IPS DF 4.7 (cell line): Measurements from ENCODE around the gene TTC4.

Source experiments
- DNase-seq: peaks from one replicate; pipeline ENCODE4 v3.0.0-alpha.2; 2013; ENCODE audit warnings: low spot score; ENCODE audit errors: extremely low read depth

The TTC4 gene, protein sequence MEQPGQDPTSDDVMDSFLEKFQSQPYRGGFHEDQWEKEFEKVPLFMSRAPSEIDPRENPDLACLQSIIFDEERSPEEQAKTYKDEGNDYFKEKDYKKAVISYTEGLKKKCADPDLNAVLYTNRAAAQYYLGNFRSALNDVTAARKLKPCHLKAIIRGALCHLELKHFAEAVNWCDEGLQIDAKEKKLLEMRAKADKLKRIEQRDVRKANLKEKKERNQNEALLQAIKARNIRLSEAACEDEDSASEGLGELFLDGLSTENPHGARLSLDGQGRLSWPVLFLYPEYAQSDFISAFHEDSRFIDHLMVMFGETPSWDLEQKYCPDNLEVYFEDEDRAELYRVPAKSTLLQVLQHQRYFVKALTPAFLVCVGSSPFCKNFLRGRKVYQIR

DNA sequence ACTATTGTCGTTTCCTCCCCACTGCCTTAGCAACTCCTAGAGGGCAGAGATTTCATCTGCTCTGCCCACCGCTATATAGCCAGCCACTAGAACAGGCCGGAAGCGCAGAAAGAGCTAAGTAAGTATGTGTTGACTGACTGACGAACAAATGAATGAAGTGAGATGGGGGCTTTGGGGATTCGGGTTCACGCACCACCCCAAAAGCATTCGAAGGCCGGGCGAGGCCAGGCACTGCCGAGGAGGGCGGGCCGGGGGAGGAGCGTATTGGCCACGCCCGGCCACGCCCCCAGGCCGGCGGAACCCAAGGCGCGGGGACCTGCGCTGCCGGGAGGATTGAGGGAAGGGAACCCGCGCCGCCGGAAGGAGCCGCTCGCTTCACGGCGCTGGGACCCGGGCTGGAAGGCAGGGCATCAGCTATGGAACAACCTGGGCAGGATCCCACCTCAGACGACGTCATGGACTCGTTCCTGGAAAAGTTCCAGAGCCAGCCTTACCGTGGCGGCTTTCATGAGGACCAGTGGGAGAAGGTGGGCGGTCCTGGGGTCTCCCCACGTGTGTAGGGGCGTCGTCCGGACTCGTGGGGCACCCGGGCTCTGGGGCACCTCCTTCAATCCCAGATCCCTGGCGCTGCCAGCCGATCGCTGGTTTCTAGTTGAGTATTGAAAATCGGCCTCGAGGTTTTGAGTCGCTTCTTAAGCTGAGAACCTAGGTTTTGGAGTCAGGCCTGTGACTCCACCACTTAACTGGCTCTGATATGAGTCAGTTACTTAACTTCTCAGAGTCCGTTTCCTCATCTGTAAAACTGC is at the start of gene TTC4:
TTC4 (plus strand) TSS at position 369 of the 806 bp plus-strand sequence; CDS start at position 417, 48 bp downstream.
- peak; percentile 19 for DNase-seq

DNA sequence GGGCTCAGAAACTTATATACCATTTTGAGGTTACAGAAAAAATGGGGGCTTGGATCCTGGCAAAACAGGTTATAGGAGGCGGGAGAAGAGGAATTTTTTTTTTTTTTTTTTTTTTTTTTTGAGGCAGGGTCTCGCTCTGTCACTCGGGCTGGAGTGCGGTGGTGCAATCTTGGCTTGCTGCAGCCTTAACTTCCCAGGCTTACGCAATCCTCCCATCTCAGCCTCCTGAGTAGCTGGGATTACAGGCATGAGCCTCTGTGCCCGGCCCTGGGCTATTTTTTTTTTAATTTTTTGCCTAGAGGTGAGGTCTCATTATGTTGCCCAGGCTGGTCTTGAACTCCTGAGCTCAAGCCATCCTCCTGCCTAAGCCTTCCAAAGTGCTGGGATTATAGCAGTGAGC is 49.3 kb upstream of the TTC4 start:
- no peak for DNase-seq

DNA sequence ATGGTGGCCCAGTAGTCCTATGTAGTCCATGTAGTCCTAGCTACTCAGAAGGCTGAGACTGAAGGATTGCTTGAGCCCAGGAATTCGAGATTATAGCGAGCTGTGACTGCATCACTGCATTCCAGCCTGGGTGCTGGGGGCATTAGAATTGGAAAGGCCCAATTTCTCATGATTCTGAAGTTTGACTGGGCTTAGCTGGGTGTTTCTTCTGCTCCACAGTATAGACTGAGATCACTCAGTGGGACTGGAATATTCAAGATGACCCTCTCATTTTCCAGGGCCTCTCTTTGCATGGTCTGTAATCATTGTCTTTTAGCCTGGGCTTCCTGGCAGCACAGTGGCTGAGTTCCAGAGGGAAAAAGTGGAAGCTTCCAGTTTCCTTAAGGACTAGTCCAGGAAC is 47.9 kb upstream of the TTC4 start:
- DNase-seq: no peak

DNA sequence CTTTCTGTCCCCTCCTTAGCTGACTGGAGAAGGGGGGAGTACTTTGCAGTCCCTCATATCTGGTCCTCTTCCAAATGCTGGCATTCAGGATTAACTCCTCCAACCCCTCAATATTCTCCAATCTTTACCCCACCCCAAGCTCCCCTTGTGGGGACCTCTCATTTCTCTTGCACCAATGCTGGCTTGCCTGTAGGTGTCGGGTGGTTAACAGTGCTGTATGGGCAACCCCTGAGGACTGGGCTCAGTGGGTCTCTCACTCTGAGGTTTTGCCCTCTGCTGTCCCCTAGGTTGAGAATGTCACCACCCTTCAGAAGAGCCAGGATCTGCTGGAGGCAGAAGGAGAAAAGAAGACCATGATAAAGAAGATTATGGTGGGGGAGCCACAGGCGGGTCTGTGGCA is 47.1 kb upstream of the TTC4 start:
- no peak for DNase-seq

DNA sequence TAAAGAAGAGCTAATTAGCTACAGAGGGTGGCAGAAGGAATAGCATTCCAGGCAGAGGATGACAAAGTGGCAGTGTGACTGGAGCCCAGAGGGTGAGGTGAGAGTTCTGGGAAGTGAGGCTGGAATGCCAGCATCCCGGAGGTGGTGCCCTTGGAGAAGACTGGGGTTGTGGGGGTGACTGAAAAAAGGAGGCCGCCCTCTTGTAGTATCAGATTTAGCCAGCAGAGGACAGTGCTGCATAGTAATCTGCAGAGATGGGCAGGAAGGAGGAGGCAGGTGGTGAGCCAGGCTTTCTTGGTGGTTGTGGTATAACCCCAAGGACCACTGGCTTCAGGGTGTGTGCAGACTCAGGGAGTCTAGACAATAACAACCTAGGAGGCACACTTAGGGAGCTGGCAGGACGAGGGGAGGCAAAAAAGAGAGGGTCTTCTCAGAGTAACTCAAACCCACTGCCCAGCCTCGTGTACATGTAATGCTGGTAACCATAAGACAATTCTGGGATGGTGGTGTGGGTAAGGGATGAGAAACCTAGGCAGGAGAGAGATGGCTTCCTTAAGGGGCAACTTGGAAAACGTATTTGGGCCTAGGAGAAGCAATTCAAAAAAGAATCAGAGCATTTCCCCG is 43.6 kb upstream of the TTC4 start:
- peak; percentile 46 for DNase-seq

DNA sequence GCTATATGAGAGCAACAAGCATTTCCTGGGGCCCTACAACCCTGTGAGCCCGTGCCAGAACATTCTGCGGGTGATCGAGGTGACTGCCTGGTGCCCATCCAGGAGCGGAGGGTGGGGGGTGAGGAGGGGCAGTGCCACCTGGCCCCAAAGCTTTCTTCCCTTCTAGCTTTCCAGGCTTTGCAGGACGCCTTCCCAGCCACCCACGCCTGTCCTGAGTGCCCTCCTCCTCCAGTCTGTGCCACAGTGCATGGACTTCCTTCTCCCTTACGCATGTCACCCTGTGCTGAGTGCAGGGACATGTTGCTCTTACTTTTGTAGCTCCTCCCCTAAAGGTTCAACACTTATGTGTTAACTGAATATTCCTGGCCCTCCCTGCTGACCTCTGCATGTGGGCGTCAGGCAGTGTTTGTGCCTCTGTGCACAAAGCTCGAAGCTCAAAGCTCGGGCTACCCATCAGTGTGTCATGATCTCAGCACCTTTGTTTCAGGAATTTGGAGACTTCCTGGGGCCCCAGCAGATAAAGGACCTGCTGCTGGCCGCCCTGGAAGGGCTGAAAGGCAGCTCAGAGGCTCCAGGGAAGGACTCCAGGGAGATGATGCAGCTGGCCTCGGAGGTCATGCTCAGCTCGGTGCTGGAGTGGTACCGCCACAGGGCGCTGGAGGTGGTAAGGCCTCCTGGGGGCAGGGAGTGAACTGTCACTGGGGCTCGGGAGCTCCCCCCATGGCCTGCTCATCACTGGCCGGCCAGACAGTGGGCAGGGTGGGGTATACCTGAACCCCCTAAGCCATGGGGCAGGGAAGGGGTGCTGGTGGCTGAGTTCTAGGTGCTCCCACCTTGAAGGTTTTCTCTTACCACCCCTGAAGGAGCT is 36.7 kb upstream of the TTC4 start:
- no peak for DNase-seq

DNA sequence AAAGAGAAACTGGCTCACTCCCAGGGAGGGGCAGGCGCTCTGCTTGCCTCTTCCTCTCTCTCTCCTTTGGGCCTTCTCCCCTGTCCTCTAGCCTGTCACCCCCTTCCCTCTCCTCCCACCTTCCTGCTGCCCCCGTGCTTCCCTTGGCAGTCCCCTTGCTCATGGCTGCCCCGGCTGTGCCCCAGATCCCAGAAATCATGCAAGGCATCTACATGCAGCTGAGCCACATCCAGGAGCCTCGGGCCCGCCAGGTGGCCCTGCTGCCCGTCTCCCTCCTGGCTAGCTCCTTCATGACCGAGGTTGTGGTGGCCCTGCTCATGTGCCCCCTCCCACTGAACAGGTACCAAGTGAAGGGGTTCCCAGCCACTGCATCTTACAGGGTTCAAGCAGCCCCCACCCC is 36.0 kb upstream of the TTC4 start:
- no peak for DNase-seq

DNA sequence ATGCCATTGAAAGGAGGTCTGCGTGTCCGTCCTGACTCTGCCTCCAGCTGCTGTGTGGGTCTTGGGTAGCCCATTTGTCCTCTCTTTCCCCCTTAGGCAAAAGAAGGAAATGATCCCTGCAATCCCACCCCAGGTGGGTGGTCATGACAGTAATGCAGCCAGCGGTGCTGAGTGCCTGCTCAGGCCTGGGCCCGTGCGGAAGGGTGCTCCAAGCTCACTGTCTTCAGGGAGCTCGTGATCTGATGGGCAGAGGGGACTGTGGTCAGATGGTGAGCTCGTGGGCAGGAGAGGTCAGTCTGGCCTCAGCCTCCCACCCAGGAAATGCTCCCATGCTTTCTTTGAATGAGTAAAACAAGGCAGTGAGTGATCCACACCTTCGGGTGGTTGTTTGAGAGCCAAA is 35.3 kb upstream of the TTC4 start:
- no peak for DNase-seq

DNA sequence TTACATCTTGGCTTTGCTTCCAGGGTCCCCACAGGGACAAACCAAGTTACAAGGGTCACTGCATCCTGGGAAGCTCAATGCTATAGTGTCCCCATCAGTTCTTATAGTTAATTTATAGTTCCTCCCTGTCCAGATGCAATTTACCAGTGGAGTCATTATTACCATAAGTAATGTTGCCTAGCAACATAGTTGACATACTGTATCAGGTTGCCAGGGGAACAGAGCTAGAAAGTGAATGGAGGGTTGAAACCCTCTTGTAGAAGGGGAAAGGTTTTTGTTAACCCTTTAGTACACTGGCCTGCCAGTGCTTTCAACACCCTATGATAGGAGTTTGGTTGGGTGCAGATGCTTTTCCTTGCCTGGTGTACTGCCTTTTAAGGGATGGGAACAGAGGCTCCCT is 34.3 kb upstream of the TTC4 start:
- DNase-seq: no peak

DNA sequence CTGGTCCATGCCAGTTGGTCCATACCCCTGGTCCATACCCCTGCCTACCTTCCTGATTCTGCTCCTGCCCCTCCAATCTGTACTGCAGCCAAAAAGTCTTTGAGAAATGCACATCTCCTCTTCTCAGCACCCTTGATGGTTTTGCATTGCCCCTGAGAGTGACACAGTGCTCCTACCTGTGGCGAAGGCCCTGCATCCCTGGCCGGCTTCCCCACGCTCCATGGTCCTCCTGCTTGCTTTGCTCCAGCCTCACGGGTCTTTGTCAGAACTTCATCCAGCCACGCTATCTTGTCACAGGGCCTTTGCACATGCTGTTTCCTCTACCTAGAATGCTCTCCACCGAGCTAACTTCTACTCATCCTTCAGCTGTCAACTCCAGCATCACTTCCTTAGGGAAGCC is 32.2 kb upstream of the TTC4 start:
- no peak for DNase-seq

DNA sequence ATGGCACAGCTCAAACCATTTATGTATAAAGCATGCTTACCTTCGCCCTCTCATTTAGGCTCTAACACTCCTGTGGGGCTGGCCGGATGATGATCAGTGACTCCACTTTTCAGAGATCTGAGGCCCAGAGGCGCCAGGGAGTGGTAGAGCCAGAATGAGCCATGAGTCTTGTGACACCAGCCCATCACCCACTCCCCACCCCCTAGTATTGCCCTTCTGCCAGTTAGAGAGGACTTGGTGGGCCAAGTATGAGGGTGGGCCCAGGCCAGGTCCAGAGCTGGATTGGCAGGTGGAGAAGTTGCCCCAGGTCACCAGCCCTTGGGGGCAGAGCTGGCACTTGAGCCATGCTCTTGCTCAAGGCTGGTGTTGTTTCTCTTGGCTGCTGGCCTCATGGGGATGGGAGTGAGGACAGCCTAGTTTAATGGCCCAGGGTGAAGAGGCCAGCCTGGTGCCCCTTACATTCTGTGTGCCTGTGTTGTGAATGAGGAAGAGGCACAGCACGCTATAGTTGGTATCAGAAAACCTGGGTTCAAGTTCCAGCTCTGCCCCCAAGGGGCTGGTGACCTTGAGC is 30.2 kb upstream of the TTC4 start:
- no peak for DNase-seq

DNA sequence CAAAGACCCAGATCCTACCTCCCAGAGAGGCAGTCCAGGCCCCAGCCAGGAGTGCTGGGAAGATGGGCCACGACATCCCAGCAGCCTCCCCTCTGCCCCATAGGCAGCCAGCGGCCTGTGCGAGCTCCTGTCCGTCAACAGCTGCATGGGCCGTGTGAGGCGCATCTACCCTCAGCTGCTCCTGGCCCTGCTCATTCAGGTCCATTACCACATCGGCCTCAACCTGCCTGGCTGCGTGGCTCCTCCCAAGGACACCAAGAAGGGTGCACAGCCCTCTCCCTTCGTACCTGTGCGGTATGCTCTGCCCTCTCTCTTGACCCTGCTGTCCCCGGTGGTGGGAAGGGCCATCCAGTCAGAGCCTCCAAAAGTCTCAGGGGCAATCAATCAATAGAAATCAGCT is 29.5 kb upstream of the TTC4 start:
- DNase-seq: no peak

DNA sequence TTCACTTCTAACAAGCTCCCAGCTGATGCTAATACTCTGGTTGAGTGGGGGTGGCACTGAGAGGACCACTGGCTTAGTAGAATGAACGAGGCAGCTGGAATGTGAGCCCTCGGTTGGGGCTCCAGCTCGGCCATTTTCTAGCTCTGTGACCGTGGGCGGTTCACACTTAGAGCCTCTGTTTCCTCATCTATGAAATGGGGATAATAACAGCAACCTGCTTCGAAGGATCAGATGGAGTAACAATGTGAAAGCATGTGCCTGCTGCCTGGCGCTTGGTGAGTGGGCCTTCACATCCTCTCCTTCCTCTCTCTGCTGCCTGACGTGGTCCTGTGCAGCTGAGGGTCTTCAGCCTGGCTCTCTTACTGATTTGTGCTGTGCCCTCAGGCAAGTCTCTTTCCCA is 20.9 kb upstream of the TTC4 start:
- DNase-seq: no peak

DNA sequence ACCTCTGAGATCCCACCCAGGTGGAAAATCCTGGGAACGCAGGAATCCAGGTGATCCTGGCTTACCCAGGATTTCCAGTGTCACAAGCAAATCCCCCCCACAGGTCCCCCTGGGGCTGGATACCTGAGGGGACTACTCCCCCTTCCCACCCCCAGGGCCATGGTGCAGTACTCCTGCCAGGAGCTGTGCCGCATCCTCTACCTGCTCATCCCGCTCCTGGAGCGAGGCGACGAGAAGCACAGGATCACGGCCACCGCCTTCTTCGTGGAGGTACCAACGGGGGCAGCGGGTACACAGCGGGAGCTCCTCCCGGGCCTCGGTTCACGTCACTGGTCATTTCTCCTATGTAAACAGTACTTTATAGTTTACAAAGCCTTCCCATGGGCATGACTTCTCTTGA is 20.4 kb upstream of the TTC4 start:
- DNase-seq: no peak

DNA sequence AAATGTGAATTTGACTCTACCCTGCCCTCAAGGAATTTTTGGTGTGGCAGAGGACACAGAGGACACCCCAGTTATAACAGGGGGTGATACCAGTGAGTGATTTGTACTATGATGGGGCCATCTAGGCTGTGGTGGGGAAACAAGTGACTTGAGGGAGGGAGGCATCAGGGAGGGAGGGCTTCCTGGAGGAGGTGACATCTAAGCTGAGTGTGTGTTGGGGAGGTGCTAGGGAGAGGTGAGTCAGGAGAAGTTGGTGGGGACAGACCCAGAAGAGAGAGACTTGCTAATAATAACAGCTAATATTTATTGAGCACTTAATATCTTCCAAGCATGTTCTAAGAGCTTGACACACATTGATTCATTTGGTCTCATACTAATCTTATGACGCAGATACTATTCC is 19.9 kb upstream of the TTC4 start:
- DNase-seq: no peak

DNA sequence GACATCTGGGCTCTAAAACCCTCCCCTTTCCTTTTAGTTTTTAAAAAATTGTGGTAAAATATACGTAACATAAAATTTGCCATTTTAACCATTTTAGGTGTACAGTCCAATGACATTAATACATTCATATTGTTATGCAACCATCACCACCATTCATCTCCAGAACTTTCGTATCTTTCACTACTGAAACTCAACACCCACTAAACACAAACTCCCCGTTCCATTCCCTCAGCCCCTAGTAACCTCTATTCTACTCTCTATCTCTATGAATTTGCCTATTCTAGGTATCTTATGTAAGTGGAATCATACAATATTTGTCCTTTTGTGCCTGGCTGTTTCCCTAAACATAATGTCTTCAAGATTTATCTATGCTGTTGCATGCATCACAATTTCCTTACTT is 19.4 kb upstream of the TTC4 start:
- DNase-seq: no peak

DNA sequence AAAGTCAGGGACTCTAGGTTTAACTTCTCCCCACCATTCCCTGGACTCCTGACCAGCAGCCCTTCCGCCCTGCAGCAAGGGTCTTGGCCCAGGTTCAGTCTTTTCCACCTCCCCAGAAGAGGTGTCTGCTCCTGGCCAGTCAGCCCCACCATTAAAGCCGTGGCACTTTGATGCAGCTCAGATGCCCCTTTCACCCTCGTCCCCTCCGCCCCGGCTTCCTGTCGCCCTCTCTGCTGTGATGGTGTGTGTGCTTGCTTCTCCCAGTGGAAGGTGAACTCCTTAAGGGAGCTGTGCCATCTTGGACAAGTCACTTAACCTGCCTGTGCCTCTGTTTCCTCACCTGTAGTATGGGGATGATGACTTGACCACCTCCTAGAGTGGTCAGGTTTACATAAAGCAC is 17.8 kb upstream of the TTC4 start:
- DNase-seq: no peak

DNA sequence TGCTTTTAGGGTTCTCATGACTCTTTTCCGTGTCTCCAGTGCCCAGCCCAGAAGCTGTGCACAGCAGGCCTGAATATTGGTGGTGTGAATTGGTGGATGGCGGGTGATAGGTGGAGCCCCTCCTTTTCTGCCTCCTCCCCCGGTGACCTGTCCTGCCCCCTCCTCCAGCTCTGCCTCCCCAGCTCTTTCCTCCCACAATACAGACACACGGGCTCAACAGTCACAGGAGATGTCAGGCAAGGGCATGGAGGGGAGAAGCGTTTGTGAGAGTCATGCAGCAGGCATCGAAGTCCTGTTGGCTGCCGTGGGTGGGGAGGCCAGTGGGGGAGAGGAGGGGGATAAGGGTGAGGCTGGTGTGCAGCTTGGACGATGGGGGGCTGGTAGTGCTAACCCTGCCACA is 17.3 kb upstream of the TTC4 start:
- no peak for DNase-seq

DNA sequence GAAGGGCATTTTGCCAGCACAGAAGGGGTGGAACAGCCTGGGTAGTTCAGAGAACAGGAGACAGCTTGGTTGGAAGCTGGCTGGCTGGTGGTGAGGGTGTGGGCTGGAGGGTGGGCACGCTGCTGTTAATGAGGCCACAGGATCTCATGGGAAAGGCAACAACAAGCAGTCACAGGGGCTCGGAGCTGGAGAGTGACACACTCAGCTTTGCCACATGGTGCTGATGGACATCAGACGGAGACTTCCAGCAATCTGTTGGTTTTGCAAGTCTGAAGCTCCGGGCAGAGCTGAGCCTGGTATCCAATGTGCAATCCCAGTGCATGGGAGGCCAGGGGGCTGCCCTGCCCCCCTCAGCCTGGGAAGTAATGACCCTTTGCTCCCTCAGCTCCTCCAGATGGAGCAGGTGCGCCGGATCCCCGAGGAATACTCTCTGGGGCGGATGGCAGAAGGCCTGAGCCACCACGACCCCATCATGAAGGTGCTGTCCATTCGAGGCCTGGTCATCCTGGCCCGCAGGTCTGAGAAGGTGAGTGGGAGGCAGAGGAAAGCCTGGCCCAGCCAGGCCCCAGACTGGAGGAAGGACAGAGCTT is 15.6 kb upstream of the TTC4 start:
- no peak for DNase-seq

DNA sequence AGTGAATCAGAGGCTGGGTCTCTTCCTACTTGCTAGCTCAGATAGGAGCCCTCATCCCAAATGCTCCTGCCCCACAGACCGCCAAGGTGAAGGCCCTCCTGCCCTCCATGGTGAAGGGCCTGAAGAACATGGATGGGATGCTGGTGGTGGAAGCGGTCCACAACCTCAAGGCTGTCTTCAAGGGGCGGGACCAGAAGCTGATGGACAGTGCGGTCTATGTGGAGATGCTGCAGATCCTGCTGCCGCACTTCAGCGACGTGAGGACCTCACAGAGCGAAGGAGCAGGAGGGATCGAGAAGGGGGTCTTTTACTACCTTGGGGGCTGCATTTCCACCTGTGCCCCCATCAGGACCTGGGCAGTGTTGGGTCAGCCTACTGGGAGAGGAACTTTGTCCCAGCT is 14.6 kb upstream of the TTC4 start:
- no peak for DNase-seq

DNA sequence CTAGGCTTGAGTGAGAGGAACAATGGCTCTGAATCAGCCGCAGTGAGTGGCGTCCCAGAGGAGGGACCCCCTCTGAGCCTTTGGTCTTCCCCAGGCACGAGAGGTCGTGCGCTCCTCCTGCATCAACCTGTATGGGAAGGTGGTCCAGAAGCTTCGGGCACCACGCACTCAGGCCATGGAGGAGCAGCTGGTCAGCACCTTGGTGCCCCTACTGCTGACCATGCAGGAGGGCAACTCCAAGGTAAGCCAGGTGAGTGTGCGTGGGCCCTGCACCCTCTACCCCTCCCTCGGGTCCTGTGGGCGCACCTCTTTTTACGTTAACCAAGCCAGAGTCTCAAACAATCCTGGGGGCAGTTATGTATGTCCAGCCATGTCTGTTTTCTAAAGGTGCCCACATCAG is 13.7 kb upstream of the TTC4 start:
- DNase-seq: no peak
